Left hindlimb (tissue), 1 donor: ENCODE data around the gene RHAG.
"Not testable (repeated sequence)": the region's sequence is repeated elsewhere in the genome, so short reads cannot be mapped to it uniquely, and the experiment has no call there.

Experiments
- DNase-seq: peaks from one replicate; pipeline ENCODE4 v3.0.0-alpha.2; 2018

The RHAG gene

DNA sequence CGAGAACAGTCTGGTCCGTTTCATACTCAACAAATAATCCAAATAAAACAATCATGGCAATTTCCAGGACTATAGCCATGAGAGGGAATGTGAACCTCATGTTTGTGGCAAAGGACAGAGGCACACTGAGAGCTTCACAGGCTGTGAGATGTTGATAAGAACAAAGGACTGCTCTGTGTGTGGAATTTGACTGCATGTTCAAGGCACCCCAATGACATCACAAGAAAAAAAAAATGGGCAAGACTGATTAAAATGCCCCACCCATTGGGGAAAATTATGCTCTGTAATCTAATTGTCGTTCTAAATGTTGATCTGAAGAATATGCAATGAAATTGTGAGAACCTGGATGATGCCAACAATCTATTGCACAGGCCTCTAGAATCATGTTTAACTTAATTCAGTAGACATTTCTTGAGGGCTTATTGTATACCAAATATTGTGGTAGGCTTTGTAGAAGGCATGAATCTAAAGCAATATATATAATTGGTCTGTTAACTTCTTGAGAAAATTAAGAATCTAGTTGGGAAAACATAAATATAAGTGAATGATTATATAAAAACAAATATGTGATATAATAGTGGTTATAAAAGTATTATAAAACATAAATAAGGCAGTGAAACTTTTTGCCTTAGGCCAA lies at the start of gene RHAG:
TSS of gene RHAG (minus strand) at position 127 of the 637 bp plus-strand sequence. CDS start at position 100, 27 bp downstream.
- DNase-seq: no peak

- DNase-seq: no peak
These were observed 40.1 kb upstream of the RHAG start for GRCh38 chr6:49676671-49677281.

GRCh38 chr6:49675816-49676215 lies 39.2 kb upstream of the RHAG start:
- DNase-seq: no peak

DNA sequence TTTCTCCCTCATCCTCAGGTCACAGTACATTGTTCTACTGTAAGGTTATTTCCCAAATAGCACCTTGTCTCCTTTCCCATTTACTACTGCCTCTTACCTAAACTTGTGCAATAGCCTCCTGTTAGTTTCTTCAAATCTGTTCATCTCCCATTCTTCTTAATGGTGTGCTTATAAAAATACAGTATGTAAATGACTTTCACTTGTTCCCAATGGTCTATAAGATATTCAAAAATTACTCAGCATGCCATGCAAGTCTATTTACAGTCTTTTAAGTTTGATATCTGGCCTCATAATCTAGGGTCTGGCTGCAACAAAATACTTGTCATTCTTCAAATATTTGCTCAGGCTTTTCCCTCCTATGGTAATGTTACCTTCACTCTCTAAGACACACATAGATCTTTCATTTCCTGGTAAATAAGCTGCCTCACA lies 31.5 kb upstream of the RHAG start:
- no peak for DNase-seq

GRCh38 chr6:49666930-49667757 lies 30.5 kb upstream of the RHAG start:
- no peak for DNase-seq

DNA sequence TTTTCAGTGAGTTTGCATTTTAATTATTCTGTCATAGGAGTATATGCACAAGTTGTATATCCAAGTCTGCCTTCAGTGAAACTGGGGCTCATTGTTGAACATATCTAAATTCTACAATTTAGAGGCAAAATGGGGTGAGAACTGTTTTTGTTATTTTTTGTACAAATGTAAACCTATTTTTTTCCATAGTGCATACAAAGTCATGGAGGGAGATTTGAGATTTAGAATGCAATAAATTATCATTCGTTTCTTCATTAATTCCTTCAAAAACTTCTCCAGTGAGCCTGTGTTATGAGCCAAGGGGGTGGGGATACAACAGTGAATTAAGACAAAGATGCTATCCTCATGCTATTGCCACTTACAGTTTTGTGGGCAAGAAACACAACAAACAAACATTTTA lies 29.8 kb upstream of the RHAG start:
- DNase-seq: no peak

- no peak for DNase-seq
These were observed 28.2 kb upstream of the RHAG start for GRCh38 chr6:49664817-49665216.

- not testable (repeated sequence) for DNase-seq
These were observed 27.4 kb upstream of the RHAG start for GRCh38 chr6:49664054-49664453.

GRCh38 chr6:49662892-49663261 lies 26.2 kb upstream of the RHAG start:
- DNase-seq: no peak

GRCh38 chr6:49662231-49662891 lies 25.7 kb upstream of the RHAG start:
- DNase-seq: no peak

DNA sequence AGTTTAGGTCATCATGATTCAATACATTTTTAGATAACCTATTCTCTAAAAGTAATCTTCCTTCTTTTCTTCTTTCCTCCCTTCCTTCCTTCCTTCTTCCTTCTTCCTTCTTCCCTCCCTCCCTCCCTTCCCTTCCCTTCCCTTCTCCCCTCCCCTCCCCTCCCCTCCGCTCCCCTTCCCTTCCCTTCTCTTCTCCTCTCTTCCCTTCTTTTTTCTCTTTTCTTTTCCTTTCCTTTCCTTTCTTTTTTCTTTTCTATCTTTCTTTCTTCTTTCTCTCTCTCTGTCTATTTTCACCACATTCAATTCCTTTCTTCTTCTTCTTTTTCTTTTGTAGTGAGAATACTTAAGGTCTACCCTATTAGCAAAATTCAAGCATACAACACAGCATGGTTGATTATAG lies 17.3 kb upstream of the RHAG start:
- no peak for DNase-seq

- no peak for DNase-seq
These were observed 16.8 kb upstream of the RHAG start for GRCh38 chr6:49653438-49653837.

DNA sequence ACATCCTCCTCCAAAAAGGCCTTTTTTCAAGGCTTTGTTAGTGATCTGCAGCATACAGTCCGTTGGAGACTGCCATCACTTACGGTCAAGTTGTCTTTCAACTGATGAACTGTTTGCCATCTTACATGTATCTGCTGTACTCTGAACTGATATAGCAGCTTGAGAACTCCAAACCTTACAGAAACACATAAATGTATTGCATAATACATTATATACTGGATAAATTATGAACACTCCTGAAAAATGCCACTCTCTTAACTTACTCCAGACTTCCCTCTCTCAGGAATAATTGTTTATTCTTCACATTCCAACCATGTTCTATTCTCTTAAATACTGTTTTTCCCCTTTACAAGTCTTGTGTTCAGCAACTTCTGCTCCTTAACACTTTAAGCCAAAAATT lies 14.6 kb upstream of the RHAG start:
- no peak for DNase-seq

DNA sequence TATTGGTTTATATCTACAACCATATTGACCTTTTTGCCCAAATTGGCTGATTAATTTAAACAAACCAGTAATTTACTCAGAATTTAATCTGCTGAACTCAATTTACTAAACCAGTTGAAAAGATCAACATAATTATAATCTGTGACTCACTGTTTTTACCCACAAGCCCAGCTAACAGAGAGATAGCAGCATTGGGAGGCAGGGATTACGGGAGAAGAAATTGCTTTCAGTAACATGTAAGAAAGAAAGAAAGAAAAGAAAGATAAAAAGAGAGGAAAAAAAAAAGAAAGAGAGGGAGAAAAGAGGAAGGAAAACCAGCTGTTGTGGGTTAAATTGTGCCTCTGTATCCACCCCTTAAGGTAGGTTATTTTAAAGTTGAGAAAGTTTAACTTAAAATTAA lies 13.3 kb upstream of the RHAG start:
- DNase-seq: no peak

- no peak for DNase-seq
These were observed 11.4 kb upstream of the RHAG start for GRCh38 chr6:49648036-49648435.

DNA sequence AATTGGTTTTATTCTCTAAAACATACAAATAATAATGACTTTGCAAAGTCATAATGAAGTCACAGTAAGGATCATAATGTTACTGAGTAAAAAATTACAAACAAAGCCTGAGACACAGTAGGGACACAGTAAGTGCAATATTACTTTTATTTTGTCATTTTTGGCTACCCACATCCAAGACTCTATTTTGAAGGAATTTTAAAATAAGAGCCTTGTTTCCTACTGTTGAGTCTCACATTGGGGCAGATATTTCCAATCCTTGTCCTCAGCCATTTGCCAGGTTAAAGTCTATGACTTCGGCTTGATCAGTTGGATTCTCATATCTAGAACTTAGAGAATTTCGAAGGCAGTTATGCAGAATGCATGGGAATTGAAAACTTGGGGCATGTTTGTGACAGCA lies 10.8 kb upstream of the RHAG start:
- no peak for DNase-seq

DNA sequence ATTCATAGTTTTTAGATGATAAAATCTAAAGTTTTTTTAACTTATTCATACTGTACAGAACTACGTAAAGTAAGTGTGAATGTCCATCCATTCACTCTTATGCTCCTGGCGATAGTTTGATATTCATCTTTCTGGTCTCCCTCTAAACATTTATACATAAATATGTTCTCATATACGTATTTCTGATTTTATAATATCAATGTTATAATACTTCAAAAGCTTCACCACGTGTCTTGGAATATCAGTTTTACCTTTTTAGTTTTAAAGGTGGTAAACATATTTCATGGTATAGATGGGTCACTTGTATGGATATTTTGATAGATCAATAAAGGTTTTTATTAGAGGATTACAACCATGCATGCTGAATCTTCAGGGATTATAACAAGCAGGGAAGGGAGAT lies 10.3 kb upstream of the RHAG start:
- no peak for DNase-seq

GRCh38 chr6:49646130-49646824 lies 9.6 kb upstream of the RHAG start:
- no peak for DNase-seq

DNA sequence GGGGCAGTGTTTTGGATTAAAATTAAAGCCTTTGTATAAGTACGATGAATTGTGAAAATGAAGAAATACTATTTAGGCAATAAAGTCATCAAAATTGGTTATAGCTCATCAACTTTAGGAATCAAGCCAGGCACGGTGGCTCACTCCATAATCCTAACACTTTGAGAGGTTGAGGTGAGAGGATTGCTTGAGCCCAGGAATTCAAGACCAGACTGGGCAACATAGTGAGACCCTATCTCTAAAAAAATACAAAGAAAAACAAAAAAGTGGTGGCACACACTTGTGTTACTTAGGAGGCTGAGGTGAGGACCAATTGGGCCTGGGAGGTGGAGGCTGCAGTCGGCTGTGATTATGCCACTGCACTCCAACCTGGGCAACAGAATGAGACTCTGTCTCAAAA lies 8.5 kb upstream of the RHAG start:
- no peak for DNase-seq

- DNase-seq: no peak
These were observed 2.7 kb upstream of the RHAG start for GRCh38 chr6:49639177-49639817.

DNA sequence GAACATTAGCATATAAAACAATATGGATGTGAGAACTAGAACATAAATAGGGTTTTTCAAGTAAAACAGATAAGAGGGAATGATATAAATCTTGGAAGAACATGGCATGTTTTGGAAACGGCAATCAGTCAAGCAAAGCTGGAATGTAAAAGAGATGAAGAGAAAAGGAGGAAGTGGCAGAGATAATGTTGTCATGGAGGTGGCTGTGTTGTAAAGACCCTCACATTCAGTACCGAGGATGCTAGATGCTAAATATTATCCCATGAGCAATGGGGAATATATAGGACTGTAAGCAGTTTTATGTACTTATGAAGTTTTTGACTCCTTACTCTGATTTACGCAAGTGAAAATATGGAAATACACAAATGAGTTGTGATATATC lies 702 bp upstream of the RHAG start:
- no peak for DNase-seq

GRCh38 chr6:49635978-49636712 lies 494 bp downstream of the RHAG start:
- DNase-seq: no peak
